ENCODE data around the gene SKIC2. TPM values are rescaled to one million over a fixed set of nuclear protein-coding genes. Genes with fewer than 3 reads are reported as not detected.

The SKIC2 gene
- total RNA-seq, 2 donors from 2014 or later = 34.8 to 66.2 TPM

DNA sequence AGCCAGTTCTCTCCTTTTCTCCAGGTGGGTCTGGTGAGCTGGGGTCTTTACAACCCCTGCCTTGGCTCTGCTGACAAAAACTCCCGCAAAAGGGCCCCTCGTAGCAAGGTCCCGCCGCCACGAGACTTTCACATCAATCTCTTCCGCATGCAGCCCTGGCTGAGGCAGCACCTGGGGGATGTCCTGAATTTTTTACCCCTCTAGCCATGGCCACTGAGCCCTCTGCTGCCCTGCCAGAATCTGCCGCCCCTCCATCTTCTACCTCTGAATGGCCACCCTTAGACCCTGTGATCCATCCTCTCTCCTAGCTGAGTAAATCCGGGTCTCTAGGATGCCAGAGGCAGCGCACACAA lies 13.8 kb upstream of the SKIC2 start:
- no peak overlapping the region for H3K4me3 ChIP-seq
- H3K36me3 ChIP-seq = no peaks in the 10 kb centered on the region
- TF ChIP-seq POLR2A (IDR thresholded peaks at IDR 0.05) (no peak), CTCF (IDR thresholded peaks at IDR 0.05) (no peak), POLR2AphosphoS5 (IDR thresholded peaks at IDR 0.05) (no peak)
- H3K27me3 ChIP-seq (replicated peaks; ENCODE audit: insufficient read depth) = no peaks in the 10 kb centered on the region
- H3K27ac ChIP-seq = peak overlapping the region; percentile 84 to 85
- H3K4me1 ChIP-seq (replicated peaks) = peaks cover 13% of the 10 kb centered on the region
- DNase-seq (ENCODE audit: low spot score) = no peak
- 68% methylated on average over 9 of the region's 9 CpGs for WGBS
- no peaks in the 10 kb centered on the region for H3K9me3 ChIP-seq
- intact Hi-C loops (cut with DNase I) = loop anchor here (5.0 kb wide), 1 partner anchor 263 kb away; the partner anchor contains the start of gene LY6G5C

GRCh38 chr6:31945507-31946369 lies 13.2 kb upstream of the SKIC2 start, which contains the start of gene CFB:
TSS of gene CFB (plus strand) at chr6:31946095. CDS start at chr6:31946222, 127 bp downstream.
- intact Hi-C loops (cut with DNase I) = loop anchor here (5.0 kb wide), 1 partner anchor 263 kb away; the partner anchor contains the start of gene LY6G5C
- no peaks in the 10 kb centered on the region for H3K27me3 ChIP-seq (replicated peaks; ENCODE audit: insufficient read depth)
- 33% methylated on average over 11 of the region's 11 CpGs for WGBS
- no peaks in the 10 kb centered on the region for H3K9me3 ChIP-seq
- peak; percentile 83 for DNase-seq (ENCODE audit: low spot score)
- TF ChIP-seq POLR2A (IDR thresholded peaks at IDR 0.05) = peak; percentile 63
- peak in 1 of 4 experiments; percentile 3 for TF ChIP-seq CTCF (IDR thresholded peaks at IDR 0.05)
- TF ChIP-seq POLR2AphosphoS5 (IDR thresholded peaks at IDR 0.05) = peak; percentile 75
- peak within 1 kb of the TSS; percentile 84 to 85 for H3K27ac ChIP-seq
- H3K4me1 ChIP-seq (replicated peaks) = peaks cover 13% of the 10 kb centered on the region
- H3K4me3 ChIP-seq = no peak within 1 kb of the TSS
- H3K36me3 ChIP-seq = no peaks in the 10 kb centered on the region

DNA sequence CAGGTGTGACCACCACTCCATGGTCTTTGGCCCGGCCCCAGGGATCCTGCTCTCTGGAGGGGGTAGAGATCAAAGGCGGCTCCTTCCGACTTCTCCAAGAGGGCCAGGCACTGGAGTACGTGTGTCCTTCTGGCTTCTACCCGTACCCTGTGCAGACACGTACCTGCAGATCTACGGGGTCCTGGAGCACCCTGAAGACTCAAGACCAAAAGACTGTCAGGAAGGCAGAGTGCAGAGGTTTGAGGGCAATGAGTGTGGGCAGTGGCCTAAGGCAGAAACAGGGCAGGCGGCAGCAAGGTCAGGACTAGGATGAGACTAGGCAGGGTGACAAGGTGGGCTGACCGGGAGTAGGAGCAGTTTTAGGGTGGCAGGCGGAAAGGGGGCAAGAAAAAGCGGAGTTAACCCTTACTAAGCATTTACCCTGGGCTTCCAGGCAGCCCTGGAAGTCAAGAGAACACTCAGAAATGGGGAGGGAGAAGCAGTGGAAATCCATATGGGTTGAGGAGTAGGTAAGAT lies 12.5 kb upstream of the SKIC2 start:
- Histone ChIP-seq H3K36me3 (no peaks in the 10 kb centered on the region), H3K27me3 (replicated peaks; ENCODE audit: insufficient read depth) (no peaks in the 10 kb centered on the region), H3K4me1 (replicated peaks) (peaks cover 13% of the 10 kb centered on the region), H3K4me3 (no peak overlapping the region), H3K9me3 (no peaks in the 10 kb centered on the region), H3K27ac (peak overlapping the region; percentile 84 to 85)
- TF ChIP-seq POLR2AphosphoS5 (IDR thresholded peaks at IDR 0.05) (no peak), POLR2A (IDR thresholded peaks at IDR 0.05) (no peak), CTCF (IDR thresholded peaks at IDR 0.05) (no peak)
- intact Hi-C loops (cut with DNase I) = loop anchor here (5.0 kb wide), 1 partner anchor 264 kb away; the partner anchor contains the start of gene LY6G5C
- no peak for DNase-seq (ENCODE audit: low spot score)
- 81% methylated on average over 11 of the region's 11 CpGs for WGBS

GRCh38 chr6:31947070-31947675 lies 11.8 kb upstream of the SKIC2 start:
- no peak for TF ChIP-seq CTCF (IDR thresholded peaks at IDR 0.05)
- no peak for TF ChIP-seq POLR2AphosphoS5 (IDR thresholded peaks at IDR 0.05)
- TF ChIP-seq POLR2A (IDR thresholded peaks at IDR 0.05) = no peak
- no peak for DNase-seq (ENCODE audit: low spot score)
- Histone ChIP-seq H3K4me1 (replicated peaks) (peaks cover 13% of the 10 kb centered on the region), H3K36me3 (no peaks in the 10 kb centered on the region), H3K4me3 (no peak overlapping the region), H3K9me3 (no peaks in the 10 kb centered on the region), H3K27ac (no peak overlapping the region), H3K27me3 (replicated peaks; ENCODE audit: insufficient read depth) (no peaks in the 10 kb centered on the region)
- 83% methylated on average over 24 of the region's 24 CpGs for WGBS
- intact Hi-C loops (cut with DNase I) = loop anchor here (5.0 kb wide), 1 partner anchor 265 kb away; the partner anchor contains the start of gene LY6G5C

Data from prostate gland (tissue), 2 donors.